Measurements from ENCODE around the gene BANP.
A peak's percentile ranks its signal among the peaks of the same experiment; 100 is the strongest.

BANP gene

GRCh38 chr16:87945351-87946042, 5.7 kb upstream of the BANP start:
- no CpG with 5 or more reads among the region's 22 CpGs for WGBS (ENCODE audit: extremely low coverage, insufficient coverage, low lambda C conversion rate)
- H4K8ac ChIP-seq (ENCODE audit: low read depth, low read length), result no peak overlapping the region
- peak; percentile 91 for DNase-seq
- no peak overlapping the region for H3K4me3 ChIP-seq (ENCODE audit: low read length)
- H3K27ac ChIP-seq (ENCODE audit: low read depth, low read length), result no peak overlapping the region
- no peaks in the 10 kb centered on the region for H3K27me3 ChIP-seq (ENCODE audit: insufficient read depth, low read length, poor library complexity)
- H3K79me2 ChIP-seq (ENCODE audit: control insufficient read depth, insufficient read depth, low read length), result no peaks in the 10 kb centered on the region
- H2BK120ac ChIP-seq (ENCODE audit: low read depth, low read length), result no peak overlapping the region
- H3K36me3 ChIP-seq (ENCODE audit: control insufficient read depth, insufficient read depth, low read length), result no peaks in the 10 kb centered on the region
- H3K4me1 ChIP-seq (ENCODE audit: control insufficient read depth, low read depth, low read length), result no peaks in the 10 kb centered on the region
- H2AK5ac ChIP-seq (ENCODE audit: low read length), result no peak overlapping the region
- H3K56ac ChIP-seq (ENCODE audit: low read length), result peak overlapping the region; percentile 83
- peak overlapping the region; percentile 29 for H3K18ac ChIP-seq (ENCODE audit: low read length)
- H3K4ac ChIP-seq (ENCODE audit: low read depth, low read length), result no peak overlapping the region
- no peaks in the 10 kb centered on the region for H3K79me1 ChIP-seq (ENCODE audit: low read length)
- peak overlapping the region; percentile 57 for H3K9ac ChIP-seq (ENCODE audit: low read length)
- H2BK15ac ChIP-seq (replicated peaks; ENCODE audit: low read depth), result no peak overlapping the region
- H4K5ac ChIP-seq (ENCODE audit: low read length), result no peak overlapping the region
- H3K23ac ChIP-seq (ENCODE audit: low read length), result no peak overlapping the region
- H2BK5ac ChIP-seq (ENCODE audit: low read length), result no peak overlapping the region
- peak overlapping the region; percentile 75 for H3K4me2 ChIP-seq (ENCODE audit: low read length)

GRCh38 chr16:87946596-87947347, 4.5 kb upstream of the BANP start:
- DNase-seq, result no peak

GRCh38 chr16:87947356-87948118, 3.7 kb upstream of the BANP start:
- H3K4me2 ChIP-seq (ENCODE audit: low read length), result no peak overlapping the region
- no peak overlapping the region for H2BK120ac ChIP-seq (ENCODE audit: low read depth, low read length)
- H2AK5ac ChIP-seq (ENCODE audit: low read length), result no peak overlapping the region
- H3K27me3 ChIP-seq (ENCODE audit: insufficient read depth, low read length, poor library complexity), result no peaks in the 10 kb centered on the region
- DNase-seq, result no peak
- no peak overlapping the region for H3K9ac ChIP-seq (ENCODE audit: low read length)
- no peaks in the 10 kb centered on the region for H3K36me3 ChIP-seq (ENCODE audit: control insufficient read depth, insufficient read depth, low read length)
- no peak overlapping the region for H2BK15ac ChIP-seq (replicated peaks; ENCODE audit: low read depth)
- H3K56ac ChIP-seq (ENCODE audit: low read length), result no peak overlapping the region
- peaks cover 5% of the 10 kb centered on the region for H3K79me1 ChIP-seq (ENCODE audit: low read length)
- H3K18ac ChIP-seq (ENCODE audit: low read length), result no peak overlapping the region
- no peak overlapping the region for H3K4ac ChIP-seq (ENCODE audit: low read depth, low read length)
- no peak overlapping the region for H3K4me3 ChIP-seq (ENCODE audit: low read length)
- H3K23ac ChIP-seq (ENCODE audit: low read length), result no peak overlapping the region
- H3K4me1 ChIP-seq (ENCODE audit: control insufficient read depth, low read depth, low read length), result no peaks in the 10 kb centered on the region
- no peak overlapping the region for H3K27ac ChIP-seq (ENCODE audit: low read depth, low read length)
- peaks cover 8% of the 10 kb centered on the region for H3K79me2 ChIP-seq (ENCODE audit: control insufficient read depth, insufficient read depth, low read length)
- no peak overlapping the region for H2BK5ac ChIP-seq (ENCODE audit: low read length)
- whole genome bisulfite sequencing (ENCODE audit: extremely low coverage, insufficient coverage, low lambda C conversion rate), result no CpG with 5 or more reads among the region's 22 CpGs
- no peak overlapping the region for H4K8ac ChIP-seq (ENCODE audit: low read depth, low read length)
- H4K5ac ChIP-seq (ENCODE audit: low read length), result no peak overlapping the region

More at GRCh38 chr16:87946596-87947347, 4.5 kb upstream of the BANP start:
- Histone ChIP-seq H3K4me3 (ENCODE audit: low read length) (no peak overlapping the region), H3K27me3 (ENCODE audit: insufficient read depth, low read length, poor library complexity) (no peaks in the 10 kb centered on the region), H3K18ac (ENCODE audit: low read length) (no peak overlapping the region), H3K56ac (ENCODE audit: low read length) (peak overlapping the region; percentile 42), H3K23ac (ENCODE audit: low read length) (no peak overlapping the region), H3K36me3 (ENCODE audit: control insufficient read depth, insufficient read depth, low read length) (no peaks in the 10 kb centered on the region), H2AK5ac (ENCODE audit: low read length) (no peak overlapping the region), H4K8ac (ENCODE audit: low read depth, low read length) (no peak overlapping the region), H3K4me1 (ENCODE audit: control insufficient read depth, low read depth, low read length) (no peaks in the 10 kb centered on the region), H3K4ac (ENCODE audit: low read depth, low read length) (no peak overlapping the region), H3K4me2 (ENCODE audit: low read length) (no peak overlapping the region), H3K9ac (ENCODE audit: low read length) (no peak overlapping the region), H3K79me1 (ENCODE audit: low read length) (no peaks in the 10 kb centered on the region), H3K27ac (ENCODE audit: low read depth, low read length) (no peak overlapping the region), H2BK5ac (ENCODE audit: low read length) (no peak overlapping the region), H2BK120ac (ENCODE audit: low read depth, low read length) (no peak overlapping the region), H3K79me2 (ENCODE audit: control insufficient read depth, insufficient read depth, low read length) (peaks cover under 1% of the 10 kb centered on the region), H2BK15ac (replicated peaks; ENCODE audit: low read depth) (no peak overlapping the region), H4K5ac (ENCODE audit: low read length) (no peak overlapping the region)
- no CpG with 5 or more reads among the region's 14 CpGs for WGBS (ENCODE audit: extremely low coverage, insufficient coverage, low lambda C conversion rate)

GRCh38 chr16:87948119-87948545, 3.1 kb upstream of the BANP start:
- no peak overlapping the region for H3K27ac ChIP-seq (ENCODE audit: low read depth, low read length)
- H4K8ac ChIP-seq (ENCODE audit: low read depth, low read length), result no peak overlapping the region
- no peak overlapping the region for H2BK5ac ChIP-seq (ENCODE audit: low read length)
- no peaks in the 10 kb centered on the region for H3K27me3 ChIP-seq (ENCODE audit: insufficient read depth, low read length, poor library complexity)
- no peak overlapping the region for H2AK5ac ChIP-seq (ENCODE audit: low read length)
- peaks cover 14% of the 10 kb centered on the region for H3K79me2 ChIP-seq (ENCODE audit: control insufficient read depth, insufficient read depth, low read length)
- no peak overlapping the region for H3K9ac ChIP-seq (ENCODE audit: low read length)
- H3K36me3 ChIP-seq (ENCODE audit: control insufficient read depth, insufficient read depth, low read length), result no peaks in the 10 kb centered on the region
- no peak overlapping the region for H3K56ac ChIP-seq (ENCODE audit: low read length)
- H3K79me1 ChIP-seq (ENCODE audit: low read length), result peaks cover 5% of the 10 kb centered on the region
- H2BK15ac ChIP-seq (replicated peaks; ENCODE audit: low read depth), result no peak overlapping the region
- no peak overlapping the region for H3K4me2 ChIP-seq (ENCODE audit: low read length)
- WGBS (ENCODE audit: extremely low coverage, insufficient coverage, low lambda C conversion rate), result no CpG with 5 or more reads among the region's 12 CpGs
- H3K23ac ChIP-seq (ENCODE audit: low read length), result no peak overlapping the region
- no peak overlapping the region for H3K4ac ChIP-seq (ENCODE audit: low read depth, low read length)
- H2BK120ac ChIP-seq (ENCODE audit: low read depth, low read length), result no peak overlapping the region
- no peak for DNase-seq
- H3K4me1 ChIP-seq (ENCODE audit: control insufficient read depth, low read depth, low read length), result no peaks in the 10 kb centered on the region
- H3K18ac ChIP-seq (ENCODE audit: low read length), result no peak overlapping the region
- no peak overlapping the region for H3K4me3 ChIP-seq (ENCODE audit: low read length)
- no peak overlapping the region for H4K5ac ChIP-seq (ENCODE audit: low read length)

GRCh38 chr16:87948735-87949070, 2.5 kb upstream of the BANP start:
- no peak for DNase-seq
- Histone ChIP-seq H3K23ac (ENCODE audit: low read length) (no peak overlapping the region), H3K27me3 (ENCODE audit: insufficient read depth, low read length, poor library complexity) (no peaks in the 10 kb centered on the region), H3K79me1 (ENCODE audit: low read length) (peaks cover 7% of the 10 kb centered on the region), H4K5ac (ENCODE audit: low read length) (no peak overlapping the region), H3K56ac (ENCODE audit: low read length) (no peak overlapping the region), H2AK5ac (ENCODE audit: low read length) (no peak overlapping the region), H3K27ac (ENCODE audit: low read depth, low read length) (no peak overlapping the region), H3K4ac (ENCODE audit: low read depth, low read length) (no peak overlapping the region), H3K4me3 (ENCODE audit: low read length) (no peak overlapping the region), H3K9ac (ENCODE audit: low read length) (no peak overlapping the region), H2BK5ac (ENCODE audit: low read length) (no peak overlapping the region), H3K18ac (ENCODE audit: low read length) (no peak overlapping the region), H3K36me3 (ENCODE audit: control insufficient read depth, insufficient read depth, low read length) (no peaks in the 10 kb centered on the region), H4K8ac (ENCODE audit: low read depth, low read length) (no peak overlapping the region), H2BK120ac (ENCODE audit: low read depth, low read length) (no peak overlapping the region), H2BK15ac (replicated peaks; ENCODE audit: low read depth) (no peak overlapping the region), H3K4me1 (ENCODE audit: control insufficient read depth, low read depth, low read length) (no peaks in the 10 kb centered on the region), H3K4me2 (ENCODE audit: low read length) (no peak overlapping the region), H3K79me2 (ENCODE audit: control insufficient read depth, insufficient read depth, low read length) (peaks cover 20% of the 10 kb centered on the region)
- no CpG with 5 or more reads among the region's 5 CpGs for WGBS (ENCODE audit: extremely low coverage, insufficient coverage, low lambda C conversion rate)

Measured in mesendoderm (in vitro differentiated cells).